Suppressor macrophage (primary cell): ENCODE measurements around the gene ANO4.

ENCODE experiments used
- DNase-seq, 4 experiments: peaks; one replicate each; pipeline ENCODE4 v3.0.0-alpha.2; 2020 to 2022

Gene ANO4

DNA sequence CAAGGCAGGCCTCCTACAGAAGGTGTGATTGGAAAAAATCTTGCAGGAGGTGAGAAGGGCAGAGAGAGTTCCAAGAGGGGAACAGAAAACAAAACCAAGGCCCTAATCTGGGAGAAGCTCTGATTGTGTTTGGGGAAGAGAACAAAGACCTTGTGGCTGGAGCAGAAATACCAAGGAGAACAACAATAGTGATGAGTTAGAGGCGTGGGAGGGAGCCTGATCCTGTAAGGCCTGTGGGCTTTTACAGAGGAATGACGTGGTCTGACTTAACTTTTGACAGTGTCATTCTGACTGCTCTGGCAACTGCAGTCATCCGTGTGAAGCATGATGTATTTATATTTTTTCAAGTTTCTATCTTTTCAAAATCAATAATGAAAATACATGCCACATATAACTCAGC lies 200.6 kb downstream of the ANO4 start:
- peak; percentile 31 to 78 (median 44) for DNase-seq

DNA sequence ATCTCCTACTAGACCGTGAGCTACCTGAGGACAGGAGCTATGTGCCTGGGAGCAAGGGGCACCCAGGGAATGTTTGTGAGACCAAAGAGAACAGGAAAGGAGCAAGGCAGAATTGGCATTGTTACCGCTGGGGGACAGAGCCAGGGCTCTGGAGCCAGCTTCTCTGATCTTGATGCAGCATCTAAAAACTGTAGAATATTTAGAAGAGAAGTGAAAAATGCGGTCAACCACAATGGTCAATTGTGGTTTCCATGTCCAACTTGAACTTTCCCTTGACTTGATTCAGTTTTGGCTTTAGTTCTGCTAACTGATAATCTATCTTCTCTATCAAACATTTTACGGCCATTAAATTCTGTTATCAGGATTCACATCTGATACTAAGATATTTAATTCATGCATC lies 201.2 kb downstream of the ANO4 start:
- no peak for DNase-seq

DNA sequence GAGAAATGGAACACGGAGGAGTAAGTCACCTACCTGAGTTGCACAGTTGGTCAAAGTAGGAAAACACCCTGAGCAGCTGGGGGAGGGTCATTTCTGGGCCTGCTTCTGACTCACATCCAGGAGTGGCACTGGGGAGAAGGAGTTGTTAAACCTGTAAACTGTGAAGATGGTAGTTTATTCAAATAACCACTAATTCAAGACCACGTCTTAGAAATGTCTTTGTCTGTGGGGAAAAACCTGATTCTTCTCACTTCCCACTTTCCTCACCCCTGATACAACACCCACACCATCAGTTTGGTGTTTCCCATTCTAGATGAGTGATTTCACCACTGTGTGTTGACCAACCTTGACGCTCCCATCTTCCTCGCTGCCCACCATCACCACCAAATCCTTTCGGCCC lies 207.1 kb downstream of the ANO4 start:
- no peak for DNase-seq

DNA sequence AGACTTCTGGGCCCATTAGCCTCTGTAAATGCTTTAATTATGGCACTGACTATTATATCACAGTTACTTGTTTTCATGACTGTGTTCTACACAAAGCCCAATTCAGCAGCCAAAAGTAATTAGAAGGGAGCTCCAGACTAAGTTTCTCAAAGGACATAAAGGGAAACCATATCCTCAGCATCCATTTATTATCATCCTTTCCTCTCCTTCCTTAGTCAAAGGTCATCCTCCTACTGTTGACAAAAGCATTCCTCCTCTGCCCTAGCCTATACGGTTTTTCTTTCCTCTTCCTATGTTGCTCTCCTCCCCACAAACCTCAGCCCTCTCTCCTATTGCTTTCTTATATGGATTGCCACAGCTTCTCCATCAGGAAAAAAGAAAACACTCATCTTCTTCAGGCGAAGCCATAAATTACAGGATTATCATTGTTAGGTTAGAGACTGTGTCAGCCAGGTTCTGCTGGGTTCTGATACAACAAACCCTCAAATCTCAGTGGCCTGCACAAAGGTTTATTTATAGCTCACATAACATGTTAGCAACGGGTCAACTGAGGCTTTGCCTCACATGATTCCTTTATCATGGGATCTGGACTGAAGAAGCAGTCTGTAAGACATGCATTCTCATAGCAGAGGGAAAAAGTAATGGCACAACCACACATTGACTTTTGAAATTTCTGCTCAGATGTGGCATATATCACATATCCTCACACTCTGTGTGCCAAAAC lies 208.3 kb downstream of the ANO4 start:
- DNase-seq = no peak

DNA sequence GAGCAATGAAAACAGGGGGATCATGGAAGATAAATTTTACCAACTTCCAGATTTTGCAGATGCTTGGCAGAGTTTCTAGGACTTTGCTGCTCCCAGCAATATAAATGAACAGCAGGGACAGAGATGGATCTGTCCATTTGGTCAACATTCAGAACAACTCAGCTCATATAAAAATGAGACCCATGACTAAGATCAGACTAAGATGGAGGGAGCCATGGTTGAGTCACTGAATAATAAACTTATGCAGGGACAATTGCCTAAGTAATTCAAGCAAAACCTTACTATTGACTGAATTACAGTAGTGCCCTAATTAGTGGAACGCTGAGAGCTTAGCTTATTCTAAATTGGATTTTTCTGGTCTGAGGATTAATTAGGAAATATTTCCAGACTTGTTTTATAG lies 210.3 kb downstream of the ANO4 start:
- DNase-seq = no peak

DNA sequence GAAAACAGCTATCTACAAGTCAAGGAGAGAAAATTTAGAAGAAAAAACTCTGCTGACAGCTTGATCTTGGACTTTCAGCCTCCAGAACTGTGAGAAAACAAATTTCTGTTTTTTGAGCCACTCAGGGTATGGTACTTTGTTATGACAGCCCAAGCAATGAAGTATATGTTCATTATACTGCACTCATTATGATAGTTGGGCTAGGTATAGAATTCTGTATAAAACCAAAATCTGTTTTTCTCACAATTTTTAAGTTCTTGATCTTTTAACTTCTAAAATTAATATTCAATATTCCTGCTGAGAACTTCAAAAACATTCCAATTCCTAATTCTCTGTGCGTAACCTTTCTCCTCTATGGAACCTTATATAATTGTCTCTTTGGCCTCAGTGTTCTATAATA lies 214.7 kb downstream of the ANO4 start:
- DNase-seq = no peak

DNA sequence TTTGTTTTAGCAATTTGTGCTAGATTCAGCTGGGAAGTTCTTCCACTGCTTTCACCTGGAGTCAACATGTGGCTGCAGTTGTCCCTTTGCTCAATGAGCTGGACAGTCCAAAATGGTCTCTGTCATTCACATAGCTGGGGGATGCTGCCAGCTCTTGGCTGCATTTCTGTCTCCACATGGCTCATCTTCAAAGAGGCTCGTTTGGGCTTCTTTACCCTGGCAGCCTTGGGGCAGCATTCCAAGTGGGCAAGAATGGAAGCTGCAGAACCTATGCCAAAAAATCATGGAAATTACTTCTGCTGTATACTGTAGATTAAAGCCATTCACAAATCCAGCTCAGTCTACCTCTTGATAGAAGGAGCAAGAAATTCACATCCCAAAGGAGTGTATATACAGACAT lies 216.3 kb downstream of the ANO4 start:
- no peak for DNase-seq

DNA sequence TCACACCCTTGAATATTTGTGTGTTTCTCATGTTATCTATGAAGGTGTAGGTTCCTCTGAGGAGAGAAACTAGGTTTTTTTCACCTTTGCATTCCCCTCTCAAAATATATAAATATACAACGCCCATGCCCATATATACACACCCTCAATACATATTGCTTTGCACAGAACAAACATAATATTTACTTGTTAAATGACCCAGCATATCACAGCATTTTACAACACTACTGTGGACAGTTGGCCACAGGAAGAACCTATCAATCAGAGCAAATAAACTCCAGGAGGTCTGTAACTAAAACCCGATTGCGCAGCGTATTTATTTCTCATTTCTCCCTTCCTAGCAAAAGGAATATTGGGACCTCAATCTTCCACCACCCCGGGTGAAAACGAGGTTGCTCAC lies 219.4 kb downstream of the ANO4 start:
- DNase-seq = no peak

DNA sequence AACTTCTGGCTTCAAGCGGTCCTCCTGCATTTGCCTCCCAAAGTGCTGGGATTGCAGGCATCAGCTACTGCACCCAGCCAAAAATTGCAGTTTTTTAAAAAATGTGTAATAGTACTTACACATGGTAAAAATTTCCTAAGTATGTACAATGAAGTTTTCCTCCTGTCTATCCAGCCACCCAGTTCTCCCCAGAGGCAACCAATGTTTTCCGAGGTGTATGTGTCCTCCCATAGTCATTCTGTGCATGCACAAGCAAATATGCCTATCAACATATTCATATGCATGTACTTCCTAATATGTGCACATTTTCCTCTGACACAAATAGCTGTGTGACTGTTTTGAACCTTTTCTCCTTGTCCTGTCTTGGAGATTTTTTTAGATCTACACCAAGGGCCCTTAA lies 220.5 kb downstream of the ANO4 start:
- no peak for DNase-seq

DNA sequence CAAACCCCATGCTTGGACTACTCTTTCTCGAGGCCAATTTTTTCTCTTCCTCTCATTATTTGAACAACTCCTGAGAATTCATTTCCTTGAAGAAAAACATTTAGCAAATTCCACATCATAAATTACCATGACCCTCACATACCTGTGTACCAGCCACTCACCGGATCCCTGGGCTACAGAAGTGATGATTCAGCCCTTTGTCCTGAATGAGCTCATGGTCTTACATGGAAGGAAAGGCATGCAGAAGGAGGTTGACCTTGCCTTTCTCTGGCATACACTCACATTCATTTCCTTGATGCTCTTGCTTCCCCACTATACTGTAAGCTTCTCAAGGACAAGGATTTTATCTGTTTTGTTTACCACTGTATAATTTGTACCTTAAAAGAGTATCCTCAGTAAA lies 224.0 kb downstream of the ANO4 start:
- DNase-seq = no peak

DNA sequence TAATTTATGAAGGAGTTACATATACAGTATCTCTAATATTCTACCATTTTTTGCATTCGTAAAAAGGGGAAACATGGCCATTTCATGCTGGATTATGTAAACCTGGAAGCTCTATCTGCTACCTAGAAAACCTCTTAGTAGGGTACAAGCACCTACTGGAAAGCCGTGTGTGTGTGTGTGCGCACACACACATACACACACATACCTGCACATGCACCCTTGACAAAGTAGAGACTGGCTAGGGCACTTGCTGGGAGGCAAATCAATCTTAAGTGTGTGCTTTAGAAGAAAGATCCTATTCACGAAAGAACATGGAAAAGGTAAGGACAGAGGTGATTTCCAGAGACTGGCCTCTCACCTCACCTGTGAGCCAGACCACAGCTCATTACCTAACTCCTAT lies 224.6 kb downstream of the ANO4 start:
- DNase-seq = no peak

DNA sequence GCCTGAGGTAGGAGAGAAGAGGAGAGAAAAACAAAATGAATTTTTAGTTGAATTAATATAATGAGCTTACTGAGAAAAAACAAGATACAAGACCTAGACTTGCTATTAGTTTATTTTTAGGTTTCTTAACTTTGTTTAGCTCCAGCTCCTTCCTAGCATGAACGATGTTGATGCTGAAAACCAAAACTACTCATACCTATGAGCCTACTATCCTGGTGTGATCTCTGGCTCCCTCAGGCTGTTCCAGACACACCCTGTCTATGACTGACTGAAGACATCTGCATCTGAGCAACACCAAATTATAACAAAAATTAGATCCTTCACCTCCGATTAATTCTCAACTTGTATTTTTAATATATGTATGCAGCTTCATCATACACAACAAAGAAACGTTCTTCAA lies 225.1 kb downstream of the ANO4 start:
- DNase-seq = no peak

DNA sequence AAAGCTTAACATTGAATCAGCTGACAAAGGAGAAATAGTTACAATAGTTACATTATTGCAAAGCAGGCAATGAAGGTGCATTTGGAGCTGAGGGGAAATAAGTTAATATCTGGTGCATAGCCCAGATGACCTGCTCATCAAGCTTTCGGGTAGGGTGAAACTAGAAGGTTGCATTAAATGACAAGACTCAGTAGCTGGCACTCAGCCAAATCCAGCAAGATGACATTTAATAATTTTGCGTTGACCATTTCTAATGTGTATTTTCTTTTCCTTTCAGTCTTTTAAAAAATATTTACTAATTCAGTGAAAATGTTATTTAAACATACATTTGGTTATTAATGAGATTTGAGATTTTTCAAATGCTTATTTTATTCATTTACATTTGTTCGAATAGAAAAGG lies 226.9 kb downstream of the ANO4 start:
- no peak for DNase-seq

DNA sequence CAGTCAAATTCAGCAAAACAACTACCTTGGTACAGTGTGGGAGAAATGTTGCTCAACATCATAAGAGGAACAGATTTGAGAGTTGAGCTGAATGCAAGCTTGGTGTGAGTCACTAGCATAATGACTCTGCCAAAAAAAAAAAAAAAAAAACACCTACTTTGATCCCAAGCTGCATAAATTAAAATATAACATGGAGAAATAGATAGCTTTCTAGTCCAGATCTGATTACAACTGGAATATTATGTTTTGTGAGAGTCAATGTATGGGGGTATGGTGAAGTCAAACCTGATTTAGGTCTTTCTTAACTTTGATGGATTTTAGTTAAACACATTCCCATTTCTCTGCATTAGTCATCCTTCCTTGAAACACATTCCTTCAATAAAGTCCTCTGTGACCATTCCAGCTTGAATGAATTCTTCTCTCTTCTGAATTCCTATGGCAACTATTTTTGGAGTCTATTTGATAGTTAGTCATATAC lies 227.4 kb downstream of the ANO4 start:
- DNase-seq = peak; percentile 18 to 71 (median 36)

DNA sequence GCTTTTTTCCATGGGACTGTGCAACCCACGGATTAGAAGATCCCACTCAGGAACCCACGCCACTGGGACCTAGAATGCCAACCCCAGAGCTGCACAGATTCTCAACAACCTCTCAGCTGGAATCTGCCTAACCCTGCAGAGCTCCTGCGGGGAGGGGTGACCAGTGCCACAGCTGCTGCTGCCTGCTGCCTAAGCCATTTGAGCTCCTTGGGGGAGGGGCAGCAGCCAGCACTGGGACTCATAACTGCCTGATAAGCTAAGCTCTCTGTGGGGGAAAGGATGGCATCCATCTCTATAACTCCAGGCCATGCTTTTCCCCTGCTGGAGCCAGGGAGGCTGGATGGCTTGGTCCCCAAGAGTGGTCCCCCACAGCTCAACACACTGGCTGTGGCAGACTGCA lies 232.6 kb downstream of the ANO4 start:
- no peak for DNase-seq

DNA sequence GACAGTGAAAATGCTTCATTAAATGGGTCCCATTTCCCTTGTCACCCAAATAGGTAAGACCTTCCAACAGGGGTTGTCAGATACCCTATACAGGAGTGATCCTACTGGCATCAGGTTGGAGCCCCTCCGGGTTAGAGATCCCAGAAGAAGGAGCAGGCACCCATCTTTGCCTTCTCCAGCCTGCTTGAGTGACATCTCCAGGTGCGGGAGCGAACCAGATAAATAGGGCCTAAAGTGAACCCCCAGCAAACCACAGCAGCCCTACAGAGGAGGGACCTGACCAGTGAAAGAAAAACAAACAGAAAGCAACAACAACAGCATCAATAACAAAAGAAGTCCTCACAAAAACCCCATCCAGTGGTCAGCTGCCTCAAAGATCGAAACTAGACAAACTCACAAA lies 233.2 kb downstream of the ANO4 start:
- no peak for DNase-seq

DNA sequence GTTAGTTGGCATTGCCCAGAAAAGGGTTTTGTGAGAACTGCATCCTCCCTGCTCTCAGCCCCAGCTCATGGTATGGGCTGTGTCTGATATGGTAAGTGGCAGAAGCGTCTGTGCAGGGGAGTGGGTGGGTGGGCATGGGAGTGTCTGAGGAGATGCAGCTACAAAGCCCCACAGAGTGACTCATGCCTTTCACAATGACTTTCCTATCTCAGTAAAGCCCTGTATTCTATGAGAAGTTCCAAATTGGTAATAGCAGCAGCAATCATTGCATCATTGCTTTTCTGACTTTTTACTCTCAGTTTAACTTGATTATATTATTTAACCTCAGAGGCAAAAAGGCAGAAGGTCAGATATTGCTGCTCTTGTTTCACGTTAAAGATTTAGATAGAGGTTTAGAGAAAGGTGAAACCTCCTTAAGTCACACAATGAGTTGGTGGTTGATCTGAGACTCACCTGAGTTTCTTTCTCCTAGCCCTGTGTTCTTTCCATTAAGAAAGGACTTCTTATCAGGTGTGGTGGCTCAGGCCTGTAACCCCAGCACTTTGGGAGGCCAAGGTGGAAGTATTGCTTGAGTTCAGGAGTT lies 243.8 kb downstream of the ANO4 start:
- DNase-seq = no peak

DNA sequence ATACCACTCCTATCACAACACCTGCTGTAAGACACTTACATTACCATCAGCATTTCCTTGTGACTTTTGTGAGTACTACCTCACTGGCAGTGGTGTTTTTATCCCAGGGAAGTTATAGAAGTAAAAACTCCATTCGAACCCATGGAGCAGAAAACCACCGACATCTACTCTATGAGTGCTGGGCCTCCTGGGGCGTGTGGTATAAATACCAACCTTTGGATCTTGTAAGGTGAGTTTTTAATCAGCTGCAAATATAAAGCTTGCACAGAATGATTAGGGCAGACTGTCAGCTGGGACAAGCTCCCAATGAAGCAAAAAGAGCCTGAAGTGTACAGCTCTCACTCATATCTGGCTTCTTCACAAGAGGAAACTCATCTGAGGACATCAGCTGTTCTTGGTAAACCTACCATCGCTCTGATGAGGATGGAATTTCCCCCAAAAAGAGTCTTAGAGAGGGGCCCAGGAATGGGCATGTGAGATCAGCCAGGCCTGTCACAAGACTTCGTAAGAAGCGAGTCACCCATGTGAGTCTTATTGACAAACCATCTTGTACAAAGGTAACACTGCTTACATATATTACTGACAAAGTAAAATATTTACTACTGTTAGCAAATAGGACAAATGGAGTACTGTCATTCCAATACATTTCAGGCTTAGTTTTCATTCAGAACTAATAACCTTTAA lies 245.4 kb downstream of the ANO4 start:
- no peak for DNase-seq

DNA sequence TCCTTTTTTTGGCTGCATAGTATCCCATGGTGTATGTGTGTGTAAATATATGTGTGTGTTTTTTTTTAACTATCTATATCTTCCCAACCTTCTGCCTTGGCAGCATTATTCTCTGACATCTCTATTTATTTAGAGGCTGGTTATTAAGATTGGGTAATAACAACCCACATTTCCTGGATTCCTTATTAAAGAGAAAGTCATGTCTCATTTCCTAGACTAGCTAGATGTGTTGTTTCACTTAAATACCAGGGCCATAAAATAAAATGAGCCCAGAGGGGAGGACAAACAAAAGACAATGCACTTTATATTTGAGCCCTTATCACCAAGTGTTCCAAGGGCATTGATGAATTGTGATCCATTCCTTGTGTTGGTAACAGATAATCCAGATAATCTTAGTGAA lies 246.4 kb downstream of the ANO4 start:
- DNase-seq = no peak

DNA sequence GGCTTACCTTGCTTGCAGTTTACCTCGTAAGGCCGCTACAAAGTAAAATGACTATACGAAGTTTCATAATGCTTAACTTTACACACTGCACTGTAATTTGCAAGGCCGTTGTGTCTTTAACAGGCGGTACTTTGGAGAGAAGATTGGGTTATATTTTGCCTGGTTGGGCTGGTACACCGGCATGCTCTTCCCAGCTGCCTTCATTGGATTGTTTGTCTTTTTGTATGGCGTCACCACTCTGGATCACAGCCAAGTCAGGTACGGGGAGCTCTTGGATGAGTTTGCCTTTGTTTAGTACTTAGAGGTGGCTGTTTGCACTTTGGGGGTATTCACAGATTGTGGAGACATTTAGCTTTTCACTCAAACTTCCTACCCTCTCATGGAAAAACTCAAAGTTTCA lies 247.6 kb downstream of the ANO4 start:
- DNase-seq = no peak

DNA sequence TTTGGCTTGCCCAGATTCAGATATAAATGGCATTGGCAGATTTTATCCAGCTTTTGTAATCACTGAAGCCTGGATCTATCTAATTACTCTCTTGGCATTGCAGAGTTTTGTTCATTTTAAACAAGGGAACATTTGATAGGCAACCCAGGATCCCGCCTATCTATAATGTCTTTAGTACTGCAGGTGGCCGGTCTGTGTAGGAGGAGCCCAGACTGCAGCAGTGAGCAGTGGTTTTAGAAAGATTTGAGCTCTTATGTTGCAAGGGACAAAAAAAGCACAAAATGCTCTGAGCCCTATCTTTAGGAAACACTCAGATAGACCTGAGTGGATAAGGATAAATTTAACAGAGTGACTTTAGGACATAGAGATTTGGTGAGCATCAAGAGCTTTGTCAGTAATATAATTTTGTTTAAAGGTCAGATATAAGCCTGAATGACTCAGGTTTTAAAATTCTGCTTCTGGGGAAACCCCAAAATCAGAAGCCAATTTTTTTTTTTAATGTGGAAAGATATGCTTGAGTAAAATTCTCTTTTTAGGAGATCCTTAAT lies 250.0 kb downstream of the ANO4 start:
- no peak for DNase-seq

DNA sequence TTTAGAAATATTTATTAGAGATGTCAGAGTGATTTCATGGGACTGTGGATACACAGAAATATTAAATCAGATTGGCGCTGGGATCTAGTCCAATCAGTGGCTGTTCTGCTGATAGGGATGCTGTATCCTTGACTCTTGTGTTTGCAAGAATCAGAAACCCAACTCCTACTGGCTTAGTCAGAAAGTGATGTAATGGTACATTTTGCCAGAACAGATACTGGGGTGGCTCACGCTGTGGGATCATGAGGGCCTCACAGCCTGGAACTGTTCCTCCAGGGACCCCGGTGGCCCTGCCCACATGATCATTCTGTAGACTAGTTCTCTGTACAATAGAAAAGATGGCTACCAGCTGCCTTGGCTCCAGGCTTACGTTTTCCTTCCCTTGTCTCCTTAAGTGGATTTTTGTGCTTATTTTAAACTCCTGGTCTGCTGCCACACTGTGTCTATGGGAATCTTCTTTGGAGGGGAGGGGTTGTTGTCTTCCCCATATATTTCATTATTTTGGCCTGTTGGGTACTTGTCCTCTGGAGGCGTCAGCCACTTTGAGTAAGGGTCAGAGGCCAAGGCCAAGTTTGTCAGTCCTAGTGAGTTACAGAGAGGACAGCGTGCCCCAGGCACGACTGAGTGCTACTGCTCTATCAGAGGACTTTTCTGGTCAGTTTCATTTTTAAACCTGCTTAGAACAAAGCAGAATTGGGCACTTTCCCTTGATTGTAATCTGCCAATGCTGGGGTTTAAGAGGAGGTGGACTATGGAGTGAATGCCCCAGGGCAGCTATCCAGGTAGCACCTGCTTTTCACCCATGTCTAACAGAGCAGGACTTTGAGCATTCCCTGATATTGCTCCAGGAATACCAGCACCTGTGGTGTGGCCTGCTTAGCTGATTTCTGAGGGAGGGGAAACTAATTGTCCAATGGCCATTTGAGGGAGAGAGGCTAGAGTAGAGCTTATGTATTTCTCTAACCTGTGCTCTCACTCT lies 251.2 kb downstream of the ANO4 start:
- DNase-seq = no peak

DNA sequence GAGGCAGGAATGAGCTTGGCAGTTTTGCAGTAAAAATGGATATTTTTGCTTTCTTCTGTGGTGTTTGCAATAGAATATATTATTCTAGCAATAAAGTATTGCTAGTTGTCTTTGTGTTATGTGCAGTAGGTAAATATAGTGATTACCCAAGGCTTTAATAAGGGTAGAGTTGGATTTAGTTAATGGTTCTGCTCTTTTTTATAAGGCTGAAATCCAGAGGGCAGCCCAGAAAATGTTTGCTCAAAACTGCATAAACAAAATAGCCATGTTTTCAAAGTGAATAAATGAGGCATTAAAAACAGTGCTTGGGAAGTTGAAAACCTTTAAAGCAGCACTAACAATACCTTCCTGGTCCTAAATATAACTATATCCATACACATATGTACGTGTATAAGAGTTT lies 253.1 kb downstream of the ANO4 start:
- DNase-seq = no peak
